Forelimb muscle (tissue), 1 donor: ENCODE data around the gene ARHGAP35. TPM values are rescaled to one million over a fixed set of nuclear protein-coding genes. Genes with fewer than 3 reads are reported as not detected.
"Not testable (repeated sequence)": the region's sequence is repeated elsewhere in the genome, so short reads cannot be mapped to it uniquely, and the experiment has no call there.

Experiments used
- DNase-seq: peaks from one replicate; pipeline ENCODE4 v3.0.0-alpha.2; 2013; ENCODE audit warnings: low read depth
- polyA plus RNA-seq: library from polyadenylated mRNA; unstranded; fragments of 120-200 nt; gene quantifications from one replicate; pipeline ENCODE4 v1.2.1, GENCODE V29; 2013; ENCODE audit not compliant: insufficient read length

ARHGAP35 gene
- polyA plus RNA-seq = 36.5 TPM

DNA sequence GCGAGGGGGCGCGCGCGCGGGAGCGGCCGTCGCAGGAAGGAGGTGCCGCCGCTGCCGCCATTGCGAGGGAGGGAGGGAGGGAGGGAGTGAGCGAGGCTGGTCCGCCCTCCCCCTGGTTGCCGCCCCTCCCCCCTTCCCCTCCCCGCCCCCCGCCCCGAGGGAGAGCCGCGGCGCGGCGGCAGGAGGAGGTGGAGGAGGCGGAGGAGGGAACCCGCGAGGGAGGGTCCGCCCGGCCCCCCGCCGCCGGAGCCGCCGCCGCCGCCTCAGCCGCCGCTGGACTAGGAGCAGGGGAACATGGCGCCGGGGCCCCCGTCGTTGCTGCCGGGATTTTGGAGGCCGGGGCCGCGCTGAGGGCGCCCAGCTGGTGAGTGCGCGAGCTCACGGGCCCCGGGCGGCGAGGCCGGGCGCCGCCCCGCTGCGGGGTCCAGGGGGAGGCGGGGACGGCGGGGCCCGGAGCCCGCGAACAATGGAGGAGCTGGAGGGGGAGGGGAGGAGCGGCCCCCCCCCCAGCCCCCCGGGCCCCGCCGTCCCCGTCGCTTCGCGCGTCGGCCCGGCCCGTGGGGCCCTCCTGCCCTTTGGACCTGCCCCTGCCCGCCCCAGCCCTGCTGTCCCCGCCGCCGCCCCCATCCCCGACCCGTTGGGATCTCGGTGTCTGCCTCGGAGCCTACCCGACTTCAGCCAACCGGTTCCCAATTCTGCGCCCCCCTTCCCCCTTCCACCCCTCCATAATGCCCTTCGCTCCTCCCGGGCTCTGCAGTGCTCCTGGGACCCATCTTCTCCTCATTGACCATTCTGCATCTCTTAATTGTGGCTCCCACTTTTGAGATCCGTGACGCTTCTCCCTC lies at the start of gene ARHGAP35:
ARHGAP35 (plus strand) TSS at position 152 of the 845 bp plus-strand sequence. CDS start 57,679 bp downstream, outside the sequence.
- no peak for DNase-seq

DNA sequence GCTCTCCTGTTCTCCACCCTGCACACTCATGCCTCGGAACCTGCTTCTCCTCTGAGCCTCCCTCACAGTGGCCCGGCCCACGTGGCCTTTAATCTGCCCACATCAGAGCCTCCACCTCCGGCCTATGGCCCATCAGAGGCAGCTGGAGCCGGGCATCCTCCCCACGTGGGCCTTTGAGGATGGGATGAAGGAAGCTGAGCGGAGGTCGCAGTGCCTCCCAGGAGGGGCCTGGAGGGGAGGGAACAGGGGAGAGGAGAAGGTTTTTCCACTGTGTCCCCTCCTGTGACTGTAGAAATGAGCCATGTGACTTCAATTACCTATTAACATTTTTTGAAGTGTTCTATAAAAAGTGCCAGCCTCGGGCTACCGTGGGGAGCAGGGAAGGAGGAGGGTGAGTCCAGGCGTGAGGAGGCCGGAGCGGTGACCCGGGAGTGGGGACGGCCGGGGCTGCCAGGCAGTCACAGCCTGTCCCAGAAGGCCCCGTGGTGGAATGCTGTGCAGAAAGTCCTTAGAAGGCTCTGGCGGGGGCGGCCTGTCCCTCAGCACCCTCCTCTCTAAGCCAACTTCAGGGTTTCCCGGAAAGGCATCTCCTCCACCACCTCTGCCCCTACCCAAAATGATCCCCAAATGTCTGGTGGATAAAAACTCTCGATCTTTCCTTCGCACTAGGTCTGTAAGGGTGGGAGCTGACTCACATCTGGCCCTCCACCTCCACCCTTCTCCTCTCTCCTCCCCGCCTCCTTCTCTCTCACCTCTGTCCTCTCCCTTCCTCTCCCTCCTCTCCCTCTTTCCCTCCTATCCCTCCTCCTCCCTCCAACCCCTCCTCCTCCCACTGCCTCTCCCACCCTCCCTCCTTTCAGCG lies 47.6 kb upstream of the ARHGAP35 start:
- no peak for DNase-seq

DNA sequence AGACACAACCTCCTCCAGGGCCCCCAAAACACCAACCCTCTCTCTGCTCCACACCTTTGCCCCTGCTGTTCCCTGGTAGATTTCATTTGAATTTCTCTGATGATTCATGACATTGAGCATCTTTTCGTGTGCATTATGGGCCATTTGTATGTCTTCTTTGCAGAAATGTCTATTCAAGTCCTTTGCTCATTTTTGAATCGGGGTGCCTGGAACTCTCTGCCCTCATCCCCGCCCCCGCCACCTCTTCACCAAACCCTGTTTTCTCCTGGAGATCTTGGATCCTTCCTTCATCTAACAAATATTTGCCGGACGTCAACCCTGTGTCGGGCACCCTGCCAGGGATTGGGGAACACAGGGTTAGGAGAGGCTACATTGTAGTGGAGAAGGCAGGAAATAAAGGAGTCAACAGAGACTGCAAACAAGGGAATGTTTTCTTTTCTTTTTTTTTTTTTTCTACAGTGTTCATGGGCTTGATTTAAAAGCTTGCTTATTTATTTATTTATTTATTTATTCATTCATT lies 46.9 kb upstream of the ARHGAP35 start:
- no peak for DNase-seq

GRCh38 chr19:46815833-46816627 lies 44.8 kb upstream of the ARHGAP35 start:
- no peak for DNase-seq

DNA sequence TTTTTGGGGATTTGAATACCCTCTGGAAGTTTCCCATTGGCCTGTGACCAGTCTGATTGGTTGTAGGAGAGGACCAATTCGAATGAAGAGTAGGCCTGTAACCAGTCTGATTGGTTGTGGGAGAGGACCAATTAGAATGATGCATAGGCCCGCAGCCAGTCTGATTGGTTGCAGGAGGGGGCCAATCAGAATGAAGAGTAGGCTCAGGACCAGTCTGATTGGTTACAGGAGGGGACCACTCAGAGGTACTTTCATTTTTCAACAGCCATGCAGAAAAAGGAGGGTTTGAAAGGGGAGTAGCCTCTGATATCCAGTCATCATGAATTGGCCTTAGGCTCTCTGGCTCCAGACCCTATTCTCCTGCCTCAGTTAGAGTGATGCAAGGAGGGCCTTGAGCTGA lies 42.0 kb upstream of the ARHGAP35 start:
- DNase-seq = no peak

DNA sequence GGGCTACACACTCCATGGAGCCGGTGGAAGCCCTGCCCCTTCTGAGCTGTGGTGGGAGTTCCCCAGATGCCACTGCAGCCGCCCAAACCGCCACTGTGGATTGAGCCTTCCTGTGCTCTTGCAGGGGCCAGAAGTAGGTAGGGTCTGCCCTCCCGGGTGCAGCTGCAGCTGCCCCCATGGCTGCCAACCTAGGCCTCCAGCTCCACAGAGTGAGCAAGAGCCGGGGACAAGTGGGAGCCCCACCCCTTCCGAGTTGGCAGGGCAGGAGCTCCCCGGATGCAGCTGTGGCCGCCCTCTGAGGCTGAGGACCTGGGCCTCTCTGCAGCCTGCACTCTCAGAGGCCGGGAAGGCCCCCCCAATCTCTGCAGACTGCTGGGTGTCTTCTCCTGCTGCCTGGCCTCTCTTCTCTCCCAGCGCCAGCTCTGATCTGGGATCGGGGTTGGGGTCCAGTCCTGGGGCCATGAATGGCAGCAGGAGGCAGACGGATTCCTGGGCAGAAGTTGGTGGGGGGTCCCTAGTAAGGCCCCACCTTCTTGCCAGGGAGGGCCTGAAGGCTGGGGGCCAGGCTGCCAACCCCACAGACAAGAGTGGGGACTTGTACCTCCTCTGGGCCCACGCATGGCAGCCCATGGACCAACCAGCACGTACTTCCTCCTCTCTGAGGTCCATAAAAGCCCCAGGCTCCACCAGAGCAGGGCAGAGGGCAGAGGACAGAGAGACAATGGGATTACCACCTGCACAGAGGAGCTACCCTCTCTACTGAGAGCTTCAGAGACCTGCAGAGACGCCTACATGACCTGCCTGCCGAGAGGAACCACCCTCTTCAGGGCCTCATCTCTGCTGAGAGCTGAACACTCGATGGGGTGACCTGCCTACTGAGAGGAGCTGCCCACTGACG lies 39.0 kb upstream of the ARHGAP35 start:
- no peak for DNase-seq

DNA sequence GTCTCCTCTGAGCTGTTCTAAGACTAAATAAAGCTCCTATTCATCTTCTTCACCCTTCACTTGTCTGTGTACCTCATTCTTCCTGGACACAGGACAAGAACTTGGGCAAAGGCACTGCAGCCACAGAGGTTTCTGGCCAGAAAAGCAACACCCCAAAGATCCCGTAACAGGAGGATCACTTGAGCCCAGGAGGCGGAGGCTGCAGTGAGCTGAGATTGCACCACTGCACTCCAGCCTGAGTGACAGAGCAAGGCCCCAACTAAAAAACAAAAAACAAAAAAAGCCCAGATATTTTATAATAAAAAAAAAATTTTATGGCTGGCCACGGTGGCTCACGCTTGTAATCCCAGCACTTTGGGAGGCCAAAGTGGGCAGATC lies 38.4 kb upstream of the ARHGAP35 start:
- DNase-seq = not testable (repeated sequence)

DNA sequence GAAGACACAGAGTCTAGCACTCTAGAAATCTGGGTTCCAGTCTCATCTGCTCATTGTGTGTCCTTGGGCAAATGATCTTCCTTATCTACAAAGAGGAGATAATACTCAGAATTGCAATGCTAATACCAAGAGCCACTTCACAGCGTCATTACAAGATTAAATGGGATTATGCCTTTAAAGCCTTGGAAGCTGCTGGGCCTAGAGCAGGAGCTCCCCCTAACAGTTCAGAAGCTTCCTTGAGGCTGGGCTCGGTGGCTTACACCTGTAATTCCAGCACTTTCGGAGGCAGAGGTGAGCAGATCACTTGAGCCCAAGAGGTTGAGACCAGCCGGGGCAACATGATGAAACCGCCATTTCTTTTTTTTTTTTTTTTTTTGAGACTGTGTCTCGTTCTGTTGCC lies 37.7 kb upstream of the ARHGAP35 start:
- no peak for DNase-seq

DNA sequence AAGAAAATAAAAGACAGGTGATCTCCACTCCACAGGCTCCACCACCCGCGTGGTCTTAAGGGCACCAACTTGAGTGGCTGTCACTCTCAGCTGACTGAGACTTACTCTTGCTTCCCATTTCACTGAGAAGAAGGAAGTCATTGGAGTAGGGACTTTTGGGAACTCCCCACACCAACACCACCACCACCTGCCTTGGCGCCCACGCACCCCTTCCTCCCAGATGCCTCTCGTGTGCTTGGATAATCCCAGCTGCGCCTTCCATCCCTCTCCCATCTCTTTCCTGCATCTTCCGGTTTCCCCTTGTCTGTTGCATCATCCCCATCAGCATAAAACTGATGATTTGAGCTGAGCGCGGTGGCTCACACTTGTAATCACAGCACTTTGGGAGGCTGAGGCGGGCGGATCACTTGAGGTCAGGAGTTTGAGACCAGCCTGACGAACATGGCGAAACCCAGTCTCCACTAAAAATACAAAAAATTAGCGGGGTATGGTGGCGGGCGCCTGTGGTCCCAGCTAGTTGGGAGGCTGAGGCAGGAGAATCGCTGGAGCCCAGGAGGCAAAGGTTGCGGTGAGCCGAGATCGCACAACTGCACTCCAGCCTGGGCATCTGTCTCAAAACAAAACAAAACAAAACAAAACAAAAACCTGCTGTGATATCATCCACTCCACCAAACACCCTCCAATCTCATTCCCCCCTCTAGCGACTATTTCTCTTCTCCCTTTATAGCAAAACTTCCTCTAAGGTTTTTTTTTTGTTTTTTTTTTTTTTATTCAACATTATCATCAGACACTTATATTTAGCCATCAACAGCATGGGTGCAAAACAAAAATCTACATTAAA lies 35.7 kb upstream of the ARHGAP35 start:
- no peak for DNase-seq

GRCh38 chr19:46825731-46826055 lies 35.1 kb upstream of the ARHGAP35 start:
- DNase-seq = no peak

GRCh38 chr19:46828484-46828883 lies 32.3 kb upstream of the ARHGAP35 start:
- no peak for DNase-seq

- DNase-seq = no peak
Observed at GRCh38 chr19:46830864-46831263, 29.9 kb upstream of the ARHGAP35 start.

- no peak for DNase-seq
Observed at GRCh38 chr19:46834121-46834520, 26.7 kb upstream of the ARHGAP35 start.

GRCh38 chr19:46834984-46835383 lies 25.8 kb upstream of the ARHGAP35 start:
- DNase-seq = no peak

DNA sequence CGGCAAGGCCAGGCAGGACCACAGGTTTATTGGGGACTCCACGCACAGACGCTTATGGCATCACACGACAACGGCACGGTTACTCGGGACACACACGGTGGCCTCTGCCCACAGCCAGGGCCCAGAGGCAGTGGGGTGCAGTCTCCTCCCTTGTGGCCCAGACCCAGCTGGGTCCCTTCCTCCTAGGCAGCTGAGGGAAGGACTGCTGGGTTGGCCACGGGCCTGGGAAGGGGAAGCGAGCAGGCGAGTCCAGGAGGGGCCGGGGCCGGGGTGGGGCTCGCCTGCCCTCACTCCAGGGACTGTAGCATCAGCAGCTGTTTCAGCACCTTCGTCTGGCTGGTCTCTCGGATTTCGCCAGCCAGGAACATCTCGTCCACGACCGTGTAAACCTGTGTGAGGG lies 22.6 kb upstream of the ARHGAP35 start:
- DNase-seq = no peak

DNA sequence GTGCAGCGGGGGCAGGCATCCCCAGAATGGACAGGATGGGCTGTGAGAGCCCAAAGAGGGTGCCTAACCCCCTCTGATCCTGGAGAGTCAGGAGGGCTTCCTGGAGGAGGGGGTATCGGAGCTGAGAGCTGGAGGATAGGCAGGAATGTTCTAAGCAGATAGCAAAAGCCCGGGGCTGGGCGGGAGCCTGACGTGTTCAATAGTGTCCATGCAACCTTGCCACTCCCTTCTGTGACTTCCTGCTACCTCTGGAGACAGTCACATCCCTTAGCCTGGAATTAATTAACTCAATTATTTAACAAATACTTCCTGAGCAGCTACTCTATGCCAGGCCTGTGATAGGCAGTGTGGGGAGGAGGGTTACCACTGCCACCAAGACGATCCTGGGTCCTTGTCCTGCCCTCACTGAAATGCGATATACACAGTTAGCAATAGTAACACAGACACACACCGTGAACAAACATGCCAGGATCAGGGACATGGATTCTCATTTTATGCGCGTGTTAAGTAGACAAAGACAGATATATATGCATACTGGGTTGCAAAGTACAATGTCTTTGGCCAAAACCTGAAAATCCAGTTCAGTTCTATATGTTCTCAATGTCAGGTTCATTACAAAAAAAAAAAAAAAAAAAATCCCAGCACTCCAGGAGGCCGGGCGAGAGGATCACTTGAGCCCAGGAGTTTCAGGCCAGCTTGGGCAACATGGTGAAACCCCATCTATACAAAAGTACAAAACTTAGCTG lies 20.9 kb upstream of the ARHGAP35 start:
- DNase-seq = no peak

- no peak for DNase-seq
Observed at GRCh38 chr19:46840498-46840942, 20.3 kb upstream of the ARHGAP35 start.

- no peak for DNase-seq
Observed at GRCh38 chr19:46841458-46842083, 19.2 kb upstream of the ARHGAP35 start.

- DNase-seq = no peak
Observed at GRCh38 chr19:46842791-46843190, 18.0 kb upstream of the ARHGAP35 start.
